Caco-2 (cell line): ENCODE results near the gene CTCFL. TPM values are rescaled to one million over a fixed set of nuclear protein-coding genes. Genes with fewer than 3 reads are reported as not detected.

Experiments used
- BruUV-seq: library from RNA; stranded (reverse); fragments of 400-500 nt; replicated peaks from 2 replicates; lab custom pipeline; 2021; lab: Mats Ljungman, UMichigan
- CTCF ChIA-PET: fragments of 300-600 bp; sonication (Branson Sonifier 250); formaldehyde crosslinking; loops from one replicate; lab custom pipeline; 2022; ENCODE audit warnings: antibody characterized with exemption; lab: Charles Lee
- POLR2A ChIA-PET: fragments of 300-600 bp; sonication (Branson Sonifier 250); formaldehyde crosslinking; loops from one replicate; lab custom pipeline; 2022; ENCODE audit warnings: antibody characterized with exemption; lab: Charles Lee
- DNase-seq, 2 experiments: peaks; one replicate each; pipeline versions ENCODE4 v3.0.0 to v3.0.0-alpha.2; 2020 to 2022
- H3K27me3 ChIP-seq: replicated peaks from 2 replicates; pipeline ENCODE4 v1.6.0; 2011; ENCODE audit warnings: low read length; ENCODE audit not compliant: control insufficient read depth, insufficient read depth
- H3K36me3 ChIP-seq: 2 replicates; pipeline ENCODE4 v1.5.1; 2011; ENCODE audit warnings: low read length; ENCODE audit not compliant: control insufficient read depth, insufficient read depth
- H3K4me1 ChIP-seq: fragments of 250-450 bp; sonication (Bioruptor Pico); 2 replicates; pipeline ENCODE4 v1.5.1; 2020; ENCODE audit warnings: mild to moderate bottlenecking
- H3K4me3 ChIP-seq: 2 replicates; pipeline ENCODE4 v1.5.1; 2011; ENCODE audit warnings: low read depth, mild to moderate bottlenecking, control low read depth, low read length
- H3K9me3 ChIP-seq: fragments of 250-450 bp; sonication (Bioruptor Pico); 2 replicates; pipeline ENCODE4 v1.5.1; 2020; ENCODE audit warnings: mild to moderate bottlenecking, moderate library complexity
- H3K27ac Mint-ChIP-seq: one replicate; pipeline ENCODE4 v1.8.0; 2022; ENCODE audit warnings: mixed read lengths; ENCODE audit not compliant: unreplicated experiment
- H3K27me3 Mint-ChIP-seq: one replicate; pipeline ENCODE4 v1.8.0; 2022; ENCODE audit warnings: mixed read lengths; ENCODE audit not compliant: insufficient read depth, unreplicated experiment
- H3K36me3 Mint-ChIP-seq: one replicate; pipeline ENCODE4 v1.8.0; 2022; ENCODE audit warnings: mild to moderate bottlenecking, mixed read lengths; ENCODE audit not compliant: insufficient read depth, unreplicated experiment
- H3K4me1 Mint-ChIP-seq: one replicate; pipeline ENCODE4 v1.8.0; 2022; ENCODE audit warnings: low read depth, mixed read lengths; ENCODE audit not compliant: unreplicated experiment
- H3K4me3 Mint-ChIP-seq: one replicate; pipeline ENCODE4 v1.8.0; 2022; ENCODE audit warnings: mild to moderate bottlenecking, moderate library complexity, mixed read lengths; ENCODE audit not compliant: unreplicated experiment
- H3K9me3 Mint-ChIP-seq: one replicate; pipeline ENCODE4 v1.8.0; 2022; ENCODE audit warnings: mixed read lengths; ENCODE audit not compliant: unreplicated experiment
- intact Hi-C: fragments of 100-400 bp; cut with micrococcal nuclease; formaldehyde crosslinking; loops from one replicate; pipeline ENCODE4 v1.10.0; 2022; ENCODE audit not compliant: unreplicated experiment
- total RNA-seq: library from RNA; stranded (reverse); gene quantifications from 2 replicates; pipeline ENCODE4 v1.2.3, GENCODE V29; 2022
- TF ChIP-seq, protein P1 (sequence below), 2 experiments: fragments of 200-600 bp in 1 of 2; IDR thresholded peaks; 1 replicate in 1 of 2; 2 replicates in 1 of 2; pipeline versions ENCODE4 v1.5.1 to v1.8.0; 2011 to 2022; ENCODE audit warnings: antibody characterized with exemption in 1 of 2, control low read depth in 1 of 2, inconsistent platforms in 1 of 2, low read depth in 1 of 2, low read length in 1 of 2, mild to moderate bottlenecking in 1 of 2, moderate library complexity in 1 of 2; ENCODE audit not compliant: insufficient read depth in 1 of 2, severe bottlenecking in 1 of 2, unreplicated experiment in 1 of 2

CTCFL gene
- total RNA-seq, 1 experiment from 2014 or later, result not detected

DNA sequence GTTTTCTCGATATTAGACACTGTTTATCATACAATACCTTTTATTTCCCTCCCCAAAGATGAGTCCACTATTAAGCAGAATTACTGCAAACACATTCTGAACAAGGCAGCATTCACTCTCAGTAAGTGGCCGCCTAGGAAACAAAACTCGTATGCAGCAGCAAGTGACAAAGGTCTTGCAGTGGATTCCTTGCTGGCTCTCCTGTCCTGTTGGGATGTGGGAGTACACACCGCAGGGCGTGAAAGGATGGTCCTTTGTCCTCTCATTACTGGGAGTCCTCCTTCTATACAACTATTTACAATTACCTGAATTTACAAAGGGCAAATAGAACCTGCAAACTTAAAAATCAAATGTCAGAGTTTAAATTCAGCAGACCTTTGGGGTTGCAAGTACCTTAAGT lies 16.1 kb downstream of the CTCFL start:
- intact Hi-C loops, result loop anchor here (1.0 kb wide), 1 partner anchor 10 kb away; no protein-coding TSS in a partner anchor
- Histone ChIP-seq H3K36me3 (no peaks in the 10 kb centered on the region), H3K27me3 (no peaks in the 10 kb centered on the region; the same call in none of the 2 replicates), H3K4me3 (no peak overlapping the region), H3K9me3 (no peaks in the 10 kb centered on the region), H3K4me1 (no peaks in the 10 kb centered on the region)
- DNase-seq, result no peak
- Mint-ChIP-seq H3K36me3 (no peaks in the 10 kb centered on the region), H3K27me3 (peaks cover 13% of the 10 kb centered on the region), H3K4me1 (no peaks in the 10 kb centered on the region), H3K9me3 (no peaks in the 10 kb centered on the region), H3K4me3 (no peak overlapping the region), H3K27ac (no peak overlapping the region)
- BruUV-seq, result no TSS peak
- ChIA-PET POLR2A (no interaction called here), CTCF (interaction anchor here (2.4 kb wide), 1 partner anchor 10 kb away, joined by 12 read pairs; no protein-coding TSS in a partner anchor)
- TF ChIP-seq, protein P1, sequence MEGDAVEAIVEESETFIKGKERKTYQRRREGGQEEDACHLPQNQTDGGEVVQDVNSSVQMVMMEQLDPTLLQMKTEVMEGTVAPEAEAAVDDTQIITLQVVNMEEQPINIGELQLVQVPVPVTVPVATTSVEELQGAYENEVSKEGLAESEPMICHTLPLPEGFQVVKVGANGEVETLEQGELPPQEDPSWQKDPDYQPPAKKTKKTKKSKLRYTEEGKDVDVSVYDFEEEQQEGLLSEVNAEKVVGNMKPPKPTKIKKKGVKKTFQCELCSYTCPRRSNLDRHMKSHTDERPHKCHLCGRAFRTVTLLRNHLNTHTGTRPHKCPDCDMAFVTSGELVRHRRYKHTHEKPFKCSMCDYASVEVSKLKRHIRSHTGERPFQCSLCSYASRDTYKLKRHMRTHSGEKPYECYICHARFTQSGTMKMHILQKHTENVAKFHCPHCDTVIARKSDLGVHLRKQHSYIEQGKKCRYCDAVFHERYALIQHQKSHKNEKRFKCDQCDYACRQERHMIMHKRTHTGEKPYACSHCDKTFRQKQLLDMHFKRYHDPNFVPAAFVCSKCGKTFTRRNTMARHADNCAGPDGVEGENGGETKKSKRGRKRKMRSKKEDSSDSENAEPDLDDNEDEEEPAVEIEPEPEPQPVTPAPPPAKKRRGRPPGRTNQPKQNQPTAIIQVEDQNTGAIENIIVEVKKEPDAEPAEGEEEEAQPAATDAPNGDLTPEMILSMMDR (IDR thresholded peaks at IDR 0.05; ENCODE audit: insufficient read depth in 1 of 2, low read depth in 1 of 2, low read length in 1 of 2, severe bottlenecking in 1 of 2, unreplicated experiment in 1 of 2), result no peak

DNA sequence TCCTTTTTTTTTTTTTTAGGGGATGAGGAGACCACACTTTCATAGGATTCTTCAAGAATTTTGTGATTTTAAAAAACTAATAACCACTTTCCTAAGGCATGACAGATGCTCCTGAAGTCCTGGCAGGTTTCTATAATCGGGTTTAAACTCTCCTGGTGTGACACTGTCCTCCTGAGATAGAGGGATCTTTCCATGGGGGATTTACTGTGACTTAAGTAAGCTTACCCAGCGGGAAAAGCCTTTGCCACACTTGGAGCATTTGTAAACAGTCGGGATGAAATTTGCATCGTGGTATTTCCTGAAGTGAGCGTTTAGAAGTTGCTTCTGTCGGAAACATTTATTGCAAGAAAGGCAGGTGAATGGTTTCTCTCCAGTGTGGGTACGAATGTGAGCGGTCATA lies 16.6 kb downstream of the CTCFL start:
- H3K4me3 ChIP-seq, result no peak overlapping the region
- no peaks in the 10 kb centered on the region for H3K4me1 Mint-ChIP-seq
- H3K36me3 Mint-ChIP-seq, result no peaks in the 10 kb centered on the region
- no peaks in the 10 kb centered on the region for H3K9me3 Mint-ChIP-seq
- CTCF ChIA-PET, result no interaction called here
- H3K36me3 ChIP-seq, result no peaks in the 10 kb centered on the region
- no TSS peak for BruUV-seq
- H3K4me1 ChIP-seq, result no peaks in the 10 kb centered on the region
- H3K27me3 Mint-ChIP-seq, result peaks cover 13% of the 10 kb centered on the region
- TF ChIP-seq, protein P1 (IDR thresholded peaks at IDR 0.05; ENCODE audit: insufficient read depth in 1 of 2, low read depth in 1 of 2, low read length in 1 of 2, severe bottlenecking in 1 of 2, unreplicated experiment in 1 of 2), result no peak
- POLR2A ChIA-PET, result no interaction called here
- no peak overlapping the region for H3K27ac Mint-ChIP-seq
- intact Hi-C loops, result no loop called here
- H3K9me3 ChIP-seq, result no peaks in the 10 kb centered on the region
- H3K4me3 Mint-ChIP-seq, result no peak overlapping the region
- no peaks in the 10 kb centered on the region; the same call in none of the 2 replicates for H3K27me3 ChIP-seq
- DNase-seq, result no peak

DNA sequence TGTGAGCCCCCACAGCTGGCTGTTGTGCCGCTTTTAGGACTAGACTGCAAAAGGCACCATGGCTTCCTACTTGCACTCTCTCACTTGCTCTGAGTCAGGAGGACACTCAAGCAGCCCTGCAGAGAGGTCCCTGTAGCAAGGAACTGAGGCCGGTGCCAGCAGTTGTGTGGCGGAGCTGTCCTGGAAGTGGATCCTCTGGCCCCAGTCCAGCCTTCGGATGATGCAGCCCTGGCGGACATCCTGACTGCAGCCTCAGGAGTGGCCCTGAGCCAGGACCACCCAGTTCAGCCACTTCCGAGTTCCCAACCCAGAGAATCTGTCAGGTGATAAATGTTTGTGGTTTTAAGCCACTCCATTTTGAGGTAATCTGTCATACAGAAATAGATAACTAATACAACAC lies 17.5 kb downstream of the CTCFL start:
- no peaks in the 10 kb centered on the region for H3K4me1 ChIP-seq
- no peaks in the 10 kb centered on the region; the same call in none of the 2 replicates for H3K27me3 ChIP-seq
- Mint-ChIP-seq H3K4me1 (no peaks in the 10 kb centered on the region), H3K27me3 (peaks cover 13% of the 10 kb centered on the region), H3K4me3 (no peak overlapping the region), H3K36me3 (no peaks in the 10 kb centered on the region), H3K27ac (no peak overlapping the region), H3K9me3 (no peaks in the 10 kb centered on the region)
- CTCF ChIA-PET, result interaction anchor here (1.5 kb wide), 1 partner anchor 9 kb away, joined by 4 read pairs; no protein-coding TSS in a partner anchor
- intact Hi-C loops, result no loop called here
- no peak overlapping the region for H3K4me3 ChIP-seq
- no peaks in the 10 kb centered on the region for H3K9me3 ChIP-seq
- no TSS peak for BruUV-seq
- no peaks in the 10 kb centered on the region for H3K36me3 ChIP-seq
- TF ChIP-seq, protein P1 (IDR thresholded peaks at IDR 0.05; ENCODE audit: insufficient read depth in 1 of 2, low read depth in 1 of 2, low read length in 1 of 2, severe bottlenecking in 1 of 2, unreplicated experiment in 1 of 2), result no peak
- POLR2A ChIA-PET, result no interaction called here
- no peak for DNase-seq
